ENCODE data around the gene GABRP. TPM values are rescaled to one million over a fixed set of nuclear protein-coding genes. Genes with fewer than 3 reads are reported as not detected.

GABRP gene, protein sequence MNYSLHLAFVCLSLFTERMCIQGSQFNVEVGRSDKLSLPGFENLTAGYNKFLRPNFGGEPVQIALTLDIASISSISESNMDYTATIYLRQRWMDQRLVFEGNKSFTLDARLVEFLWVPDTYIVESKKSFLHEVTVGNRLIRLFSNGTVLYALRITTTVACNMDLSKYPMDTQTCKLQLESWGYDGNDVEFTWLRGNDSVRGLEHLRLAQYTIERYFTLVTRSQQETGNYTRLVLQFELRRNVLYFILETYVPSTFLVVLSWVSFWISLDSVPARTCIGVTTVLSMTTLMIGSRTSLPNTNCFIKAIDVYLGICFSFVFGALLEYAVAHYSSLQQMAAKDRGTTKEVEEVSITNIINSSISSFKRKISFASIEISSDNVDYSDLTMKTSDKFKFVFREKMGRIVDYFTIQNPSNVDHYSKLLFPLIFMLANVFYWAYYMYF
- total RNA-seq: 0.86 and 0.98 TPM in 2 replicates

DNA sequence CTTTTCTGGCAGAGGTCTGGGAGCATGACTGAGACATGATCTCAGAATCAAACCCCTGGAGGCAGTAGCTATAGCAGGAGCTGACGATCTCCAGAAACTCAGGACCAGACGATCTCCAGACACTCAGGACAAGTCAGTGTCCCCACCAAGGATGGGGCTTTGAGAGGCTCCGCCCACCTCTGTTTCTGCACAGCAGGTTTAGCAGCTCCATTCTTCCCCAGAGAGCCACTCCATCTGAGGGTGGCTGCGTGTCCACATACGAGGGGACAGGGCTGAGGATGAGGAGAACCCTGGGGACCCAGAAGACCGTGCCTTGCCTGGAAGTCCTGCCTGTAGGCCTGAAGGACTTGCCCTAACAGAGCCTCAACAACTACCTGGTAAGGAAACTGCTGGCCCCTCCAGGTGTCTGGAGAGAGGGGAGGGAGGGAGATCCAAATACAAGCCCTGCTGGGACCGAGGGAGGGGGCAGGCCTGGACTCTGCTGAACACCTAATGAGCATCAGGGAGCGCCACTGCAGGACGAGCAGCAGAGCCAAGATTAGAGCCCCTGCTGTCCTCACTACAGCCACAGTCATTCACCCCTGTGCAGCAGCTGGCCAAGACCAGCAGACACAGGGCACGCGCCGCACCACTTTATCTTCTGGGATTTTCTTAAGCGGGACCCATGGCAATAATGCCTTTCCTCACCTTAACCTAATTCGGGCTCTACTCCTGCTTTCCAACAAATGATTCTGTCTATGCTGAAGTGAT is at the start of gene GABRP:
TSS of gene GABRP (plus strand) at position 228 of the 750 bp plus-strand sequence. CDS start 4,891 bp downstream, outside the sequence.

DNA sequence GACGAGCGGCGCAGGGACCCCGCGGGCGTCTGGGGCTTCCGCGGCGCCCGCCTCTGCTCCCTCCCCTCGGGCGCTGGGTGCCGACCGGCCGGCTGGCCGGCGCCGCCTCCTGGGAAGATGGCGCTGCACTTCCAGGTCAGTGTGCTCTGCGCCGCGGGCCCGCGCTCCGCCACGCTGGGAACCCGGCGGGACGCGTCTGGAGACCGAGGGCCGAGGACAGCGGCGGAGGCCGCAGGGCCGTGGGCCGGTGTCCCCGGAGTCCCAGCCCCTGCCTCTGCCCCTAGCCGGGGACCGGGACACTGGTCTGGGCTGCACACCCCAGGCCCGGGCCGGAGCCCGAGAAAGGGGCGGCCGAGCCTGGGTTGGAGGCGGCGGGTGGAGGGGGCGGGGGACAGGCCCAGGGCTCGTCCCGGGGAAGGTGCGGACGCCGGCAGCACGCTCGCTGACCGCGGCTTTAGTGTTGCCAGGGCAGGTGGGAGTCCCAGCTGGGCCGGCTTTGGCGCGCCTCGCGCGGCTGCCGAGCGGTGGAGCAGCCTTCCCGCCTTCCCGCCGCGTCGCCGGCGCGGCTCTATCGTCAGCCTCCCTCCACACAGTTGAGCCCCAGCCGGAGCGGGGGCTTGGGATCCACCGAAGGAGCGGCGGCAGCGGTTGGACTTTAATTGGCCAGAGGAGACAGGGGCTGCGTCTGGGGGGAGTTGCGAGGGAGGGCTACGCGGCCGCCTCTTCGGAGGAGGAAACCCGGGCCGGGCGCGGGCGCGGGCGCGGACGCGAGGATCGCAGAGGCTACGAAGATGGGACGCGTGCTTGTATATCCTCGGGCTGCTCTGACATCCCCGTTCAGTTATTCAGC is 78.6 kb downstream of the GABRP start, which contains the start of gene RANBP17:
TSS of gene RANBP17 (plus strand) at position 102 of the 850 bp plus-strand sequence.

Other genes with a start within 250 kb of the GABRP start
- 11.3 and 20.6 TPM in 2 replicates for gene RANBP17, start 78.3 kb downstream of the GABRP start, total RNA-seq

Measured in dermis lymphatic vessel endothelial cell (primary cell).